Measurements from ENCODE around the gene HIP1. TPM values are rescaled to one million over a fixed set of nuclear protein-coding genes. Genes with fewer than 3 reads are reported as not detected.

The HIP1 gene
- total RNA-seq, 1 experiment from 2014 or later = 5.3 TPM

DNA sequence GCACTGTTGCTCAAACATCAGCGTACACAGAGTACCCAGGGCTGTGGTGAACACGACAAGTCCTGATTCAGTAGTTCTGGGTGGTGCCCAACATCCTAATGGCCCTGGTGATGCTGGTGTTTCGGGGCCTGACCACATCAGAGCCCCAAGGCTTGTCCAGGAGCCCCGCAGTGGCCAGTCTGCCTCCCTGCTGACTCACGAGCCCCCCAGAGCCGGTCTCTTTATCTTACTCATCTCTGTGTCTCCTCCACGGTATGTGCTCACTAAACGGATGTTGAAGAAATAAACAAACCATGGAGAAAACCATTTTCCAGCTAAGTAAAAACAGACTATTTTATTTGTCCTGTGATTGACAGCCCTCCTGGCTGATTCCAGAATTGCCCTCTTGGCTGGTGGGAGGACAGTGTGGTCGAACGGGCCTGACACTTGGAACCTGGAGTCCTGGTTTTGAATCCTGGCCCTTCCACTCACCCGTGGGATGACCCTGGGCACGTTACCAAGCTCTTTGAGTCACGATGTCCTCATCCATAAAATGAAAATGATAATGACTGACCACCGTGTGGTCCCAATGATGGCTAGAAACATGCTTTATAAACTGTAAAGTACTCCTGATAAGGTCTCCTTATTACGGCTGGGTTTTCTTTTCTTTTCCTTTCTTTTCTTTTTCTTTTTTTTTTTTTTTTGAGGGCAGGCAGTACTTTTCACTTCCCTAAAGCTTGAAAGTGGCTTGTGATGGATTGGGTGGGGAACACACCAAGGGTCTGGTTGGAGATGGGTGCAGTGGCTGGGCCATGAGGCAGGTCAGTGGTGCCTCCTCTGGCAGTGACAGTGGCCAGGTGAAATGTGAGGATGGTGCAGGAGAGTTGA is 5.7 kb downstream of the HIP1 start:
- peak overlapping the region; percentile 68 for H2AFZ ChIP-seq (ENCODE audit: low read length)
- ChIA-PET POLR2A (ENCODE audit: unreplicated experiment) (no interaction called here), CTCF (no interaction called here)
- no peaks in the 10 kb centered on the region for H3K9me3 ChIP-seq (ENCODE audit: low read length)
- H3K9ac ChIP-seq (ENCODE audit: low read length) = no peak overlapping the region
- intact Hi-C loops (cut with micrococcal nuclease) = loop anchor here (10.0 kb wide), 1 partner anchor 58 kb away; no protein-coding TSS in a partner anchor
- peak overlapping the region; percentile 69 for H3K4me2 ChIP-seq (ENCODE audit: low read length)
- ATAC-seq (peak; percentile 51), DNase-seq (peak; percentile 52)
- TF ChIP-seq, protein P1, sequence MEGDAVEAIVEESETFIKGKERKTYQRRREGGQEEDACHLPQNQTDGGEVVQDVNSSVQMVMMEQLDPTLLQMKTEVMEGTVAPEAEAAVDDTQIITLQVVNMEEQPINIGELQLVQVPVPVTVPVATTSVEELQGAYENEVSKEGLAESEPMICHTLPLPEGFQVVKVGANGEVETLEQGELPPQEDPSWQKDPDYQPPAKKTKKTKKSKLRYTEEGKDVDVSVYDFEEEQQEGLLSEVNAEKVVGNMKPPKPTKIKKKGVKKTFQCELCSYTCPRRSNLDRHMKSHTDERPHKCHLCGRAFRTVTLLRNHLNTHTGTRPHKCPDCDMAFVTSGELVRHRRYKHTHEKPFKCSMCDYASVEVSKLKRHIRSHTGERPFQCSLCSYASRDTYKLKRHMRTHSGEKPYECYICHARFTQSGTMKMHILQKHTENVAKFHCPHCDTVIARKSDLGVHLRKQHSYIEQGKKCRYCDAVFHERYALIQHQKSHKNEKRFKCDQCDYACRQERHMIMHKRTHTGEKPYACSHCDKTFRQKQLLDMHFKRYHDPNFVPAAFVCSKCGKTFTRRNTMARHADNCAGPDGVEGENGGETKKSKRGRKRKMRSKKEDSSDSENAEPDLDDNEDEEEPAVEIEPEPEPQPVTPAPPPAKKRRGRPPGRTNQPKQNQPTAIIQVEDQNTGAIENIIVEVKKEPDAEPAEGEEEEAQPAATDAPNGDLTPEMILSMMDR (conservative IDR thresholded peaks at IDR 0.05; ENCODE audit: low read depth, low read length) = no peak
- TF ChIP-seq EZH2 (IDR thresholded peaks at IDR 0.05; ENCODE audit: low read length, unreplicated experiment) = no peak
- H3K4me1 ChIP-seq (ENCODE audit: insufficient read depth, low read length) = peaks cover 25% of the 10 kb centered on the region
- no peaks in the 10 kb centered on the region for H3K9me2 ChIP-seq (replicated peaks; ENCODE audit: low read length)
- peak overlapping the region; percentile 33; the same call in 1 of the 2 replicates for H3K4me3 ChIP-seq (ENCODE audit: low read length)
- peak overlapping the region; percentile 46 for H3K27ac ChIP-seq (ENCODE audit: low read length)
- BruUV-seq (replicated peaks) = no TSS peak
- no peaks in the 10 kb centered on the region for H3K36me3 ChIP-seq (ENCODE audit: low read depth, low read length)
- peaks cover 6% of the 10 kb centered on the region for H3F3A ChIP-seq (ENCODE audit: low read length, unreplicated experiment)
- no peaks in the 10 kb centered on the region for H3K27me3 ChIP-seq (ENCODE audit: low read length)
- H4K20me1 ChIP-seq (ENCODE audit: low read length) = no peaks in the 10 kb centered on the region
- no peaks in the 10 kb centered on the region for H3K79me2 ChIP-seq (ENCODE audit: low read length)

DNA sequence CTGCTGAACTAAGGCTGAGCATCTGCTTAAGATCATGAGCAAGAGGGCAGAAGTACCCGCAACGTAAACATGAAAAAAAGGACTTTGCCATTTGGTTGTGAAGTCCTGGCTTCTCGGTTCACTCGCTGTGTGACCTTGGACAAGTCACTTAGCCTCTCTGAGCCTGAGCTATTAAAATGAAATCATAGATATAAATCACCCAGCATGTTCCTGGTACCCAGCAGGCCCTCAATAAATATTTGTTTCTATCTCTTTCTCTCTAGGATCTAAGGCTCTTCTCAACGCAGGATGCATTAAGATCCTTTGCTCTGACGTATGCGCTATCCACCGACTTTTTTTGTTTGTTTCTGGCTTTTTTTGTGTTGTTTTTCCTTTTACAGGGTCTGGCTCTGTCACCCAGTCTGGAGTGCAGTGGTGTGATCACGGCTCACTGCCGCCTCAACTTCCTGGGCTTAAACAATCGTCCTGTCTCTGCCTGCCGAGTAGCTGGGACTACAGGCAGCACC is 6.7 kb downstream of the HIP1 start:
- DNase-seq (no peak), ATAC-seq (no peak)
- TF ChIP-seq EZH2phosphoT487 (IDR thresholded peaks at IDR 0.05; ENCODE audit: borderline replicate concordance, low read length) (no peak), EZH2 (IDR thresholded peaks at IDR 0.05; ENCODE audit: low read length, unreplicated experiment) (no peak)
- TF ChIP-seq, protein P1 (conservative IDR thresholded peaks at IDR 0.05; ENCODE audit: low read depth, low read length) = no peak
- Histone ChIP-seq H3K79me2 (ENCODE audit: low read length) (no peaks in the 10 kb centered on the region), H3F3A (ENCODE audit: low read length, unreplicated experiment) (peaks cover 6% of the 10 kb centered on the region), H3K4me1 (ENCODE audit: insufficient read depth, low read length) (peaks cover 32% of the 10 kb centered on the region), H3K9me3 (ENCODE audit: low read length) (no peaks in the 10 kb centered on the region), H3K4me3 (ENCODE audit: low read length) (no peak overlapping the region), H3K9me2 (replicated peaks; ENCODE audit: low read length) (no peaks in the 10 kb centered on the region), H4K20me1 (ENCODE audit: low read length) (no peaks in the 10 kb centered on the region), H3K9ac (ENCODE audit: low read length) (no peak overlapping the region), H3K36me3 (ENCODE audit: low read depth, low read length) (no peaks in the 10 kb centered on the region), H3K27me3 (ENCODE audit: low read length) (no peaks in the 10 kb centered on the region), H2AFZ (ENCODE audit: low read length) (no peak overlapping the region), H3K27ac (ENCODE audit: low read length) (0 out of 2 replicates have a peak overlapping the region, but pooled peaks have one; percentile 46), H3K4me2 (ENCODE audit: low read length) (peak overlapping the region; percentile 69; the same call in 1 of the 2 replicates)
- BruUV-seq (replicated peaks) = no TSS peak
- CTCF ChIA-PET = no interaction called here
- intact Hi-C loops (cut with micrococcal nuclease) = loop anchor here (10.0 kb wide), 1 partner anchor 57 kb away; no protein-coding TSS in a partner anchor
- POLR2A ChIA-PET (ENCODE audit: unreplicated experiment) = interaction anchor here (0.6 kb wide), 1 partner anchor 10 kb away, joined by 12 read pairs; no protein-coding TSS in a partner anchor

All from PC-3 (cell line).